Mammary epithelial cell (primary cell): ENCODE results near the gene SAG.

Source experiments
- CTCF ChIP-seq, 2 donors: IDR thresholded peaks in 1 of 2; conservative IDR thresholded peaks in 1 of 2; 2 replicates each; pipeline ENCODE4 v1.5.1; 2011 to 2012; ENCODE audit warnings: inconsistent platforms in 2 of 2, low read length in 2 of 2, mild to moderate bottlenecking in 2 of 2, control low read depth in 1 of 2, low read depth in 1 of 2; ENCODE audit not compliant: insufficient read depth in 1 of 2; ENCODE audit errors: extremely low read depth in 1 of 2
- EZH2 ChIP-seq: IDR thresholded peaks from 2 replicates; pipeline ENCODE4 v1.6.1; 2012; ENCODE audit warnings: low read length, inconsistent platforms, borderline replicate concordance

GRCh38 chr2:233323851-233324250 lies 16.2 kb downstream of the SAG start:
- TF ChIP-seq EZH2, result no peak
- peak in 1 of 2 donors; percentile 12 for TF ChIP-seq CTCF (conservative IDR thresholded peaks at IDR 0.05 in 1 of 2, IDR thresholded peaks at IDR 0.05 in 1 of 2; ENCODE audit: extremely low read depth in 1 of 2, insufficient read depth in 1 of 2, low read depth in 1 of 2, low read length in 2 of 2)
